Ishikawa (cell line): Measurements from ENCODE around the gene WHRN.

Source experiments
- CEBPB ChIP-seq: IDR thresholded peaks from 2 replicates; pipeline ENCODE4 v1.6.1; 2012
- EP300 ChIP-seq: IDR thresholded peaks from 2 replicates; pipeline ENCODE4 v1.6.1; 2012; ENCODE audit warnings: borderline replicate concordance
- TAF1 ChIP-seq: IDR thresholded peaks from 2 replicates; pipeline ENCODE4 v1.6.1; 2012; ENCODE audit warnings: low read depth, mild to moderate bottlenecking
- TCF12 ChIP-seq: IDR thresholded peaks from 2 replicates; pipeline ENCODE4 v1.6.1; 2012; ENCODE audit warnings: low read depth
- YY1 ChIP-seq: IDR thresholded peaks from 2 replicates; pipeline ENCODE4 v1.6.1; 2012; ENCODE audit warnings: low read depth
- ZBTB7A ChIP-seq: IDR thresholded peaks from 2 replicates; pipeline ENCODE4 v1.6.1; 2012; ENCODE audit warnings: low read depth
- TF ChIP-seq, protein P1 (sequence below): IDR thresholded peaks from 2 replicates; pipeline ENCODE4 v1.6.1; 2012
- TF ChIP-seq, protein P2 (sequence below): IDR thresholded peaks from 2 replicates; pipeline ENCODE4 v1.6.1; 2012; ENCODE audit warnings: low read depth, mild to moderate bottlenecking
- TF ChIP-seq, protein P3 (sequence below): IDR thresholded peaks from 2 replicates; pipeline ENCODE4 v1.6.1; 2012

DNA sequence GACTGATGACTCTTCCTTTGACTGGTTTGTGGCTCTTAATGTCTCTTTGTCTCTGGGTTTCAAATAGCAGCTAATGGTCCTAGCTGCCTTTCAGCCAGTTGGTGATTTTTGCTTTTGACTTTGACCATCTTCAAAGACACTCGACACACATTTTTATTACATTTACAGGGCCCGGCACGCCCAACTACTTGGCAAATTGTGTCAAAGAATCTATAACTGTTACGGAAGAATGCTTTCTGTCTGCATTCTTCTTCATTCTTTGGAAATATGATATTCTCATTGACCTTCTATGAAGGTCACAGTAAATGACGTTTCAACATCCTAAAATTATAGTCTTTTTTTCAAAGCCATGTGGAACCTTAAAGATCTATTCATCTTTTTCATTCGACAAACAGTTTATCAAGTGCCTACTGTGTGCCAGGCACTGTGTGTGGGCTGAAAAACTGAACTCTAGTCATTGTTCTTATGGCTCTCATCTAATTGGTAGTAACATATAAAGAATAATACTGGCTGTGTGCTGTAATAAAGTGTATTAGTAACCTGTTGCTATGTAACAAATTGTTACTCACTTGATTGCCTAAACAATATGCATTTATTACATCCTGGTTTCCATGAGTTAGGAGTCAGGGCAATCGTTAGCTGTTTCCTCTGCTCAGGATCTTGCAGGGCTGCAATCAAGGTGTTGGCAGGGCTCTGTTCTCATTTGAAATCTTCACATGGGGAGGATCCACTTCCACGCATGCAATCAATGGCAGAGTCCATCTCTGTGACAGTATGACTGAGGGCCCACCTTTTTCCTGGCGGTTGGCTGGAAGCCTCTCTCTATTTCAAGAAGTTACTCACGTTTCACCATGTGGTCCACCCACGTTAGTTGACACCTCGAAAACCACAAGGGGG, 7.0 kb upstream of the WHRN start:
- TF ChIP-seq EP300 (no peak), YY1 (no peak), CEBPB (no peak), ZBTB7A (no peak), TCF12 (no peak; the same call in 1 of the 2 replicates), TAF1 (no peak)
- TF ChIP-seq, protein P1, sequence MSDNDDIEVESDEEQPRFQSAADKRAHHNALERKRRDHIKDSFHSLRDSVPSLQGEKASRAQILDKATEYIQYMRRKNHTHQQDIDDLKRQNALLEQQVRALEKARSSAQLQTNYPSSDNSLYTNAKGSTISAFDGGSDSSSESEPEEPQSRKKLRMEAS = no peak
- TF ChIP-seq, protein P2, sequence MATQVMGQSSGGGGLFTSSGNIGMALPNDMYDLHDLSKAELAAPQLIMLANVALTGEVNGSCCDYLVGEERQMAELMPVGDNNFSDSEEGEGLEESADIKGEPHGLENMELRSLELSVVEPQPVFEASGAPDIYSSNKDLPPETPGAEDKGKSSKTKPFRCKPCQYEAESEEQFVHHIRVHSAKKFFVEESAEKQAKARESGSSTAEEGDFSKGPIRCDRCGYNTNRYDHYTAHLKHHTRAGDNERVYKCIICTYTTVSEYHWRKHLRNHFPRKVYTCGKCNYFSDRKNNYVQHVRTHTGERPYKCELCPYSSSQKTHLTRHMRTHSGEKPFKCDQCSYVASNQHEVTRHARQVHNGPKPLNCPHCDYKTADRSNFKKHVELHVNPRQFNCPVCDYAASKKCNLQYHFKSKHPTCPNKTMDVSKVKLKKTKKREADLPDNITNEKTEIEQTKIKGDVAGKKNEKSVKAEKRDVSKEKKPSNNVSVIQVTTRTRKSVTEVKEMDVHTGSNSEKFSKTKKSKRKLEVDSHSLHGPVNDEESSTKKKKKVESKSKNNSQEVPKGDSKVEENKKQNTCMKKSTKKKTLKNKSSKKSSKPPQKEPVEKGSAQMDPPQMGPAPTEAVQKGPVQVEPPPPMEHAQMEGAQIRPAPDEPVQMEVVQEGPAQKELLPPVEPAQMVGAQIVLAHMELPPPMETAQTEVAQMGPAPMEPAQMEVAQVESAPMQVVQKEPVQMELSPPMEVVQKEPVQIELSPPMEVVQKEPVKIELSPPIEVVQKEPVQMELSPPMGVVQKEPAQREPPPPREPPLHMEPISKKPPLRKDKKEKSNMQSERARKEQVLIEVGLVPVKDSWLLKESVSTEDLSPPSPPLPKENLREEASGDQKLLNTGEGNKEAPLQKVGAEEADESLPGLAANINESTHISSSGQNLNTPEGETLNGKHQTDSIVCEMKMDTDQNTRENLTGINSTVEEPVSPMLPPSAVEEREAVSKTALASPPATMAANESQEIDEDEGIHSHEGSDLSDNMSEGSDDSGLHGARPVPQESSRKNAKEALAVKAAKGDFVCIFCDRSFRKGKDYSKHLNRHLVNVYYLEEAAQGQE = no peak
- TF ChIP-seq, protein P3, sequence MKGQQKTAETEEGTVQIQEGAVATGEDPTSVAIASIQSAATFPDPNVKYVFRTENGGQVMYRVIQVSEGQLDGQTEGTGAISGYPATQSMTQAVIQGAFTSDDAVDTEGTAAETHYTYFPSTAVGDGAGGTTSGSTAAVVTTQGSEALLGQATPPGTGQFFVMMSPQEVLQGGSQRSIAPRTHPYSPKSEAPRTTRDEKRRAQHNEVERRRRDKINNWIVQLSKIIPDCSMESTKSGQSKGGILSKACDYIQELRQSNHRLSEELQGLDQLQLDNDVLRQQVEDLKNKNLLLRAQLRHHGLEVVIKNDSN = no peak
